Lower lobe of right lung (tissue), 2 donors: ENCODE results near the gene OSBPL5. TPM values are rescaled to one million over a fixed set of nuclear protein-coding genes. Genes with fewer than 3 reads are reported as not detected.
"Not testable (repeated sequence)": the region's sequence is repeated elsewhere in the genome, so short reads cannot be mapped to it uniquely, and the experiment has no call there.

Experiments
- ATAC-seq, 2 donors: fragments of 200-7000 bp; cut with Tn5 transposase; one replicate each; pipeline ENCODE4 v1.9.1; 2020 to 2022; ENCODE audit warnings: mild to moderate bottlenecking in 2 of 2, moderate library complexity in 2 of 2
- DNase-seq: peaks from one replicate; pipeline ENCODE4 v3.0.0-alpha.2; 2020
- H3K27ac ChIP-seq: fragments of 200-600 bp; one replicate; pipeline ENCODE4 v1.8.0; 2022
- H3K27me3 ChIP-seq: fragments of 200-600 bp; one replicate; pipeline ENCODE4 v1.8.0; 2022; ENCODE audit warnings: low read depth
- H3K36me3 ChIP-seq: fragments of 200-600 bp; one replicate; pipeline ENCODE4 v1.8.0; 2022; ENCODE audit warnings: mild to moderate bottlenecking
- H3K4me1 ChIP-seq: fragments of 200-600 bp; one replicate; pipeline ENCODE4 v1.8.0; 2022
- H3K4me3 ChIP-seq: fragments of 200-600 bp; one replicate; pipeline ENCODE4 v1.8.0; 2022; ENCODE audit warnings: mild to moderate bottlenecking
- H3K9me3 ChIP-seq: fragments of 200-600 bp; one replicate; pipeline ENCODE4 v1.8.0; 2022
- intact Hi-C: fragments of 100-400 bp; cut with DNase I; formaldehyde crosslinking; loops from one replicate; pipeline ENCODE4 v1.11.0; 2022
- total RNA-seq: library from RNA; stranded (reverse); fragmentation: NEBNext Ultra II Directional; extraction: Animal tissue kit (Norgen Biotek cat#: 25700); gene quantifications from one replicate; pipeline ENCODE4 v1.2.1, GENCODE V29; 2021
- TF ChIP-seq, protein P1 (sequence below): fragments of 200-600 bp; IDR thresholded peaks from one replicate; pipeline ENCODE4 v1.8.0; 2022; ENCODE audit warnings: antibody characterized with exemption, mild to moderate bottlenecking
- donor health status: DM: no; HTN: yes; CAD: no; lungs with severe emphysema.

Gene OSBPL5
- total RNA-seq, 1 donor from 2014 or later = 46.2 TPM

DNA sequence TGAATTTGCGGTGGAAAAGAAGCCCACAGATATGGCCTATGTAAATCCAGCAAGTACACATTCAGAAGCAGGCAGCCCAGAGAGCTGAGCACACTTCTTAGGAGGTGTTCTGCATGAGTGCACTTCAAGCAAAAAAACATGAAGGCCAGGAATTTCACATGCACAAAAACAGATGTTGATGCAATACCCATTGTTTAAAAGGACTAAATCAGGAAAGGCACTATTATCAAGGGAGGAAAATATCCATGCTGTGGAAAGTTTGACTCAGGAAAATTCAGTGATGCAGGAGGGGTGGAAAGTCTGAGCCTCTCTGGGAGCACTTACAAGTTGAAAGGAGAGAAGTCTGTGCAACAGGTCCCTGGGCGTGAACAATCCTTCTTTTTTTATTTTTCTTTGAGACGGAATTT, 92.1 kb downstream of the OSBPL5 start:
- no peaks in the 10 kb centered on the region for H3K4me1 ChIP-seq
- TF ChIP-seq, protein P1, sequence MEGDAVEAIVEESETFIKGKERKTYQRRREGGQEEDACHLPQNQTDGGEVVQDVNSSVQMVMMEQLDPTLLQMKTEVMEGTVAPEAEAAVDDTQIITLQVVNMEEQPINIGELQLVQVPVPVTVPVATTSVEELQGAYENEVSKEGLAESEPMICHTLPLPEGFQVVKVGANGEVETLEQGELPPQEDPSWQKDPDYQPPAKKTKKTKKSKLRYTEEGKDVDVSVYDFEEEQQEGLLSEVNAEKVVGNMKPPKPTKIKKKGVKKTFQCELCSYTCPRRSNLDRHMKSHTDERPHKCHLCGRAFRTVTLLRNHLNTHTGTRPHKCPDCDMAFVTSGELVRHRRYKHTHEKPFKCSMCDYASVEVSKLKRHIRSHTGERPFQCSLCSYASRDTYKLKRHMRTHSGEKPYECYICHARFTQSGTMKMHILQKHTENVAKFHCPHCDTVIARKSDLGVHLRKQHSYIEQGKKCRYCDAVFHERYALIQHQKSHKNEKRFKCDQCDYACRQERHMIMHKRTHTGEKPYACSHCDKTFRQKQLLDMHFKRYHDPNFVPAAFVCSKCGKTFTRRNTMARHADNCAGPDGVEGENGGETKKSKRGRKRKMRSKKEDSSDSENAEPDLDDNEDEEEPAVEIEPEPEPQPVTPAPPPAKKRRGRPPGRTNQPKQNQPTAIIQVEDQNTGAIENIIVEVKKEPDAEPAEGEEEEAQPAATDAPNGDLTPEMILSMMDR = no peak
- no peak overlapping the region for H3K27ac ChIP-seq
- DNase-seq (no peak), ATAC-seq (peak; percentile 51 to 77)
- no peak overlapping the region for H3K4me3 ChIP-seq
- H3K9me3 ChIP-seq = no peaks in the 10 kb centered on the region
- intact Hi-C loops = no loop called here
- peaks cover under 1% of the 10 kb centered on the region for H3K27me3 ChIP-seq
- no peaks in the 10 kb centered on the region for H3K36me3 ChIP-seq

DNA sequence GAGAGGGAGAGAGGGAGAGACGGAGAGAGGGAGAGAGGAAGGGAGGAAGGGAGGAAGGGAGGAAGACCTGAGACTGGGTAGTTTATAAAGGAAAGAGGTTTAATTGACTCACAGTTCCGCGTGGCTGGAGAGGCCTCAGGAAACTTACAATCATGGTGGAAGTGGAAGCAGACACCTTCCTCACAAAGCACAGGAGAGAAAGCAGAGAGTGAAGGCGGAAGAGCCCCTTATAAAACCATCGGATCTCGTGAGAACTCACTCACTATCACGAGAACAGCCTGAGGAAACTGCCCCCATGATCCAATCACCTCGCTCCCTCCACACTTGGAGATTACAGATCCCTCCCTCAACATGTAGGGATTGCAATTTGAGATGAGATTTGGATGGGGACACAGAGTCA, 95.7 kb downstream of the OSBPL5 start:
- no peaks in the 10 kb centered on the region for H3K4me1 ChIP-seq
- peaks cover 16% of the 10 kb centered on the region for H3K27me3 ChIP-seq
- no peak overlapping the region for H3K4me3 ChIP-seq
- no peaks in the 10 kb centered on the region for H3K36me3 ChIP-seq
- H3K9me3 ChIP-seq = no peaks in the 10 kb centered on the region
- TF ChIP-seq, protein P1 = no peak
- DNase-seq (no peak), ATAC-seq (no peak)
- intact Hi-C loops = no loop called here
- no peak overlapping the region for H3K27ac ChIP-seq

DNA sequence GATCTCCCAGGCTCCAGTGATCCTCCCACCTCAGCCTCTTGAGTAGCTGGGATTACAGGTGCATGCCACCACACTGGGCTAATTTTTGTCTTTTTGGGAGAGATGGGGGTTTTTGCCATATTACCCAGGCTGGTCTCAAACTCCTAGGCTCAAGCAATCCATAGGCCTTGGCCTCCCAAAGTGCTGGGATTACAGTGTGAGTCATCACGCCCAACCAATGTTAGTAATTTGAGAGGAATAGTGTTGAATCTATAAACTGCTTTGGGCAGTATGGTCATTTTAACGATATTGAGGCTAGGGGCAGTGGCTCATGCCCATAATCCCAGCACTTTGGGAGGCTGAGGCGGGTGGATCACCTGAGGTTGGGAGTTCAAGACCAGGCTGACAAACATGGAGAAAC, 98.8 kb downstream of the OSBPL5 start:
- peaks cover 16% of the 10 kb centered on the region for H3K27me3 ChIP-seq
- H3K4me1 ChIP-seq, intact Hi-C loops, H3K4me3 ChIP-seq, H3K9me3 ChIP-seq, H3K27ac ChIP-seq, ATAC-seq, H3K36me3 ChIP-seq: not testable (repeated sequence)
- DNase-seq = peak; percentile 1

DNA sequence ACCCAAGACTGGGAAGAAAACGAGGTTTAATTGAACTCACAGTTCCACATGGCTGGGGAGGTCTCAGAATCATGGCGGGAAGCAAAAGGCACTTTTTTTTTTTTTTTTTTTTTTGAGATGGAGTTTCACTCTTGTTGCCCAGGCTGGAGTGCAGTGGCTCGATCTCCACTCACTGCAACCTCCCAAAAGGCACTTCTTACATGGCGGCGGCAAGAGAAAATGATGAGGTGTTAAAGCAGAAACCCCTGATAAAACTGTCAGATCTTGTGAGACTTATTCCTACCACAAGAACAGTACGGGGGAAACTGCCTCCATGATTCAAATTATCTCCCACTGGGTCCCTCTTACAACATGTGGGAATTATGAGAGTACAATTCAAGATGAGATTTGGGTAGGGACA, 100.4 kb downstream of the OSBPL5 start:
- H3K9me3 ChIP-seq, ATAC-seq, intact Hi-C loops, H3K4me1 ChIP-seq, H3K36me3 ChIP-seq, H3K4me3 ChIP-seq, H3K27ac ChIP-seq: not testable (repeated sequence)
- peak; percentile 4 for DNase-seq
- peaks cover 16% of the 10 kb centered on the region for H3K27me3 ChIP-seq

DNA sequence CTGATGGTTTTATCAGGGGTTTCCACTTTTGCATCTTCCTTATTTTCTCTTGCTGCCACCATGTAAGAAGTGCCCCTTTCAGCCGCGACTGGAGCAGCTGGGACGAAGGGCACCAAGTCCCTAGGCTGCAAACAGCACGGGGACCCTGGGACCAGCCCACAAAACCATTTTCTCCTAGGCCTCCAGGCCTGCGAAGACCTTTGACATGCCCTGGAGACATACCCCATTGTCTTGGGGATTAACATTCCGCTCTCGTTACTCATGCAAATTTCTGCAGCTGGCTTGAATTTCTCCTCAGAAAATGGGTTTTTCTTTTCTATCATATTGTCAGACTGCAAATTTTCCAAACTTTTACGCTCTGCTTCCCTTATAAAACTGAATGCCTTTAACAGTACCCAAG, 101.2 kb downstream of the OSBPL5 start:
- peaks cover 16% of the 10 kb centered on the region for H3K27me3 ChIP-seq
- ATAC-seq, H3K36me3 ChIP-seq, H3K4me3 ChIP-seq, H3K4me1 ChIP-seq, H3K27ac ChIP-seq, intact Hi-C loops, H3K9me3 ChIP-seq: not testable (repeated sequence)
- DNase-seq = peak; percentile 23

DNA sequence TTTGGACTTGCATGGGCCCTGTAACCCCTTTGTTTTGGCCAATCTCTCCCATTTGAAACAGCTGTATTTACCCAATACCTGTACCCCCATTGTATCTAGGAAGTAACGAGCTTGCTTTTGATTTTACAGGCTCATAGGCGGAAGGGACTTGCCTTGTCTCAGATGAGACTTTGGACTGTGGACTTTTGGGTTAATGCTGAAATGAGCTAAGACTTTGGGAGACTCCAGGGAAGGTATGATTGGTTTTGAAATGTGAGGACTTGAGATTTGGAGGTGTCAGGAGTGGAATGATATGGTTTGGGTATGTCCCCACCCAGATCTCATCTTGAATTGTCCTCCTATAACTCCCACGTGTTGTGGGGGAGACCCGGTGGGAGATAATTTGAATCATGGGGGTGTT, 101.7 kb downstream of the OSBPL5 start:
- DNase-seq, H3K4me1 ChIP-seq, H3K36me3 ChIP-seq, H3K9me3 ChIP-seq, ATAC-seq, H3K4me3 ChIP-seq, H3K27ac ChIP-seq, intact Hi-C loops: not testable (repeated sequence)
- H3K27me3 ChIP-seq = peaks cover 16% of the 10 kb centered on the region

DNA sequence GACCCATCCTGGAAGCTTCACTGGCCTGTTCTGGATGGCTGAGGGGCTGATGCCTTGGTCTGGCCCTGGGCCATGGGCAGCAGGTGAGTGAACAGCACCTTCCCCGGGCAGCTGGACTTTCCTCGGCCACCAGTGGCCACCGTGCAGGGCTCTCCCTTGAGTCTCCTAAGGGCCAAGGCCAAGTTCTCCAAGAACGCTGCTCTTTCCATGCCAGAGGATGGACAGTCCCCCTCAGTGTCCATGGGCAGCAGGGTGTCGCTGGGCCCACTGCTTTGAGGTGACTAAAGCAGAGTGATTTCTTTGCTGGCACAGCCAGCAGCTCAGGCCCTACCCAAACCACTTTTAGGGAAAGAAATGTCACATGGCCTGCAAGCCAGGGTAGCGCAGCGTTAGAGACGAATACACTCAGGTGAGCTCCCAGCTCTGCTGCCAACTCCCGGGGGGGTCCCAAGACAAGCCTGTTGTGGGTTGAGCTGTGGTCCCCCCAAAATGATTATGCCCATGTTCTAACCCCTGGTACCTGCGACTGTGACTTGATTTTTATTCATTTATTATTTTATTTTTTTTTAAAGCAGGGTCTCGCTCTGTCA, 104.6 kb downstream of the OSBPL5 start:
- H3K4me3 ChIP-seq = no peak overlapping the region
- H3K36me3 ChIP-seq = no peaks in the 10 kb centered on the region
- H3K27me3 ChIP-seq = peaks cover 5% of the 10 kb centered on the region
- TF ChIP-seq, protein P1 = no peak
- H3K9me3 ChIP-seq = no peaks in the 10 kb centered on the region
- H3K4me1 ChIP-seq = peaks cover 18% of the 10 kb centered on the region
- no peak for ATAC-seq
- intact Hi-C loops = no loop called here
- DNase-seq = peak; percentile 28
- H3K27ac ChIP-seq = no peak overlapping the region
